HL-60 (cell line): ENCODE data around the gene EEF1A2.

Experiments
- DNase-seq, 2 experiments: peaks; one replicate each; pipeline ENCODE4 v3.0.0-alpha.2; 2010 to 2020; ENCODE audit warnings: low read depth in 1 of 2, low spot score in 1 of 2
- H3K27ac ChIP-seq: fragments of 250-450 bp; sonication (Bioruptor Pico); replicated peaks from 2 replicates; pipeline ENCODE4 v1.5.1; 2020; ENCODE audit warnings: mild to moderate bottlenecking, moderate library complexity
- H3K27me3 ChIP-seq: fragments of 250-450 bp; sonication (Bioruptor Pico); 2 replicates; pipeline ENCODE4 v1.5.1; 2021; ENCODE audit warnings: mild to moderate bottlenecking, moderate library complexity; ENCODE audit not compliant: insufficient read depth, poor library complexity, severe bottlenecking
- H3K4me3 ChIP-seq: replicated peaks from 2 replicates; pipeline ENCODE4 v1.5.1; 2011; ENCODE audit warnings: mild to moderate bottlenecking, control low read depth, low read length; ENCODE audit not compliant: insufficient read depth
- GABPA ChIP-seq: IDR thresholded peaks from 2 replicates; pipeline ENCODE4 v1.6.1; 2012; ENCODE audit warnings: low read depth
- POLR2AphosphoS5 ChIP-seq: IDR thresholded peaks from 2 replicates; pipeline ENCODE4 v1.6.1; 2012; ENCODE audit warnings: low read depth
- SPI1 ChIP-seq: IDR thresholded peaks from 2 replicates; pipeline ENCODE4 v1.6.1; 2012; ENCODE audit warnings: low read depth, mild to moderate bottlenecking, borderline replicate concordance
- TF ChIP-seq, protein P1 (sequence below): IDR thresholded peaks from one replicate; pipeline ENCODE4 v1.5.1; 2011; ENCODE audit warnings: low read length, control low read depth, inconsistent platforms; ENCODE audit not compliant: insufficient read depth
- TF ChIP-seq, protein P2 (sequence below): IDR thresholded peaks from 2 replicates; pipeline ENCODE4 v1.6.1; 2012; ENCODE audit warnings: low read depth; ENCODE audit not compliant: insufficient replicate concordance

The EEF1A2 gene

DNA sequence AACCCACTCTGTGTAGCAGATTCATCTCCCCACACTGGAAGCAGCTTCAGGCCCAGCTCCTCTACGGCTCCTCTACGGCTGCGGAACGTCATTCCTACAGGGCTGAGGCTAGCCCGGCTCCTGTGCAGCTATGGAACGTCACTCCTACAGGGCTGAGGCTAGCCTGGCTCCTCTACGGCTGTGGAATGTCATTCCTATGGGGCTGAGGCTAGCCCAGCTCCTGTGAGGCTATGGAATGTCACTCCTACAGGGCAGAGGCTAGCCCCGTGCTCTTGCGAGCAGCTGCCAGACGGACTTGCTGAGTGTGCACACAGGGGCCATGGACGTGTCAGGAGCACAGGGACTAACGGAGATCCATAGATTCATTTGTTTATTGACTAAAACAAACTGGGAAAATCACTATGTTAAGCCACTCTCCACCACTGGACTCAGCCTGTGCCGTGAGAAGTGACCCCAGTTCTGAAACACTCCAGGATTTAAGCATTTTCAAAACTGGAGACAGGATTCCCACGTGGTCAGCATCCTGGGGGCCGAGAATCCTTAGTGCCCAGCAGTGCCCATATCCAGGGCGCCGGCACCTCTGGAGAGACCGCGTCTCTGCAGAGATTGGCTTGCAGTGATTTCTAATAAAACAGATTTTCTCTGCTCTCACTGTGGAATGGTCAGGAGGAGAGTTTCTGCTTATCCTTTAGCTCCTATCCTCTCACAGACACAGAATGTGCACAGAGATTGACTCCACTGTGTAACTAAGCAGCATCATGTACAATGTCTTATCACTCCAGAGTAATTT, 31.4 kb downstream of the EEF1A2 start:
- H3K27ac ChIP-seq, result no peak overlapping the region
- peaks cover 30% of the 10 kb centered on the region for H3K27me3 ChIP-seq
- H3K4me3 ChIP-seq, result no peak overlapping the region
- TF ChIP-seq POLR2AphosphoS5, result no peak
- TF ChIP-seq, protein P1, sequence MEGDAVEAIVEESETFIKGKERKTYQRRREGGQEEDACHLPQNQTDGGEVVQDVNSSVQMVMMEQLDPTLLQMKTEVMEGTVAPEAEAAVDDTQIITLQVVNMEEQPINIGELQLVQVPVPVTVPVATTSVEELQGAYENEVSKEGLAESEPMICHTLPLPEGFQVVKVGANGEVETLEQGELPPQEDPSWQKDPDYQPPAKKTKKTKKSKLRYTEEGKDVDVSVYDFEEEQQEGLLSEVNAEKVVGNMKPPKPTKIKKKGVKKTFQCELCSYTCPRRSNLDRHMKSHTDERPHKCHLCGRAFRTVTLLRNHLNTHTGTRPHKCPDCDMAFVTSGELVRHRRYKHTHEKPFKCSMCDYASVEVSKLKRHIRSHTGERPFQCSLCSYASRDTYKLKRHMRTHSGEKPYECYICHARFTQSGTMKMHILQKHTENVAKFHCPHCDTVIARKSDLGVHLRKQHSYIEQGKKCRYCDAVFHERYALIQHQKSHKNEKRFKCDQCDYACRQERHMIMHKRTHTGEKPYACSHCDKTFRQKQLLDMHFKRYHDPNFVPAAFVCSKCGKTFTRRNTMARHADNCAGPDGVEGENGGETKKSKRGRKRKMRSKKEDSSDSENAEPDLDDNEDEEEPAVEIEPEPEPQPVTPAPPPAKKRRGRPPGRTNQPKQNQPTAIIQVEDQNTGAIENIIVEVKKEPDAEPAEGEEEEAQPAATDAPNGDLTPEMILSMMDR, result no peak
- TF ChIP-seq SPI1, result no peak
- TF ChIP-seq GABPA, result no peak
- TF ChIP-seq, protein P2, sequence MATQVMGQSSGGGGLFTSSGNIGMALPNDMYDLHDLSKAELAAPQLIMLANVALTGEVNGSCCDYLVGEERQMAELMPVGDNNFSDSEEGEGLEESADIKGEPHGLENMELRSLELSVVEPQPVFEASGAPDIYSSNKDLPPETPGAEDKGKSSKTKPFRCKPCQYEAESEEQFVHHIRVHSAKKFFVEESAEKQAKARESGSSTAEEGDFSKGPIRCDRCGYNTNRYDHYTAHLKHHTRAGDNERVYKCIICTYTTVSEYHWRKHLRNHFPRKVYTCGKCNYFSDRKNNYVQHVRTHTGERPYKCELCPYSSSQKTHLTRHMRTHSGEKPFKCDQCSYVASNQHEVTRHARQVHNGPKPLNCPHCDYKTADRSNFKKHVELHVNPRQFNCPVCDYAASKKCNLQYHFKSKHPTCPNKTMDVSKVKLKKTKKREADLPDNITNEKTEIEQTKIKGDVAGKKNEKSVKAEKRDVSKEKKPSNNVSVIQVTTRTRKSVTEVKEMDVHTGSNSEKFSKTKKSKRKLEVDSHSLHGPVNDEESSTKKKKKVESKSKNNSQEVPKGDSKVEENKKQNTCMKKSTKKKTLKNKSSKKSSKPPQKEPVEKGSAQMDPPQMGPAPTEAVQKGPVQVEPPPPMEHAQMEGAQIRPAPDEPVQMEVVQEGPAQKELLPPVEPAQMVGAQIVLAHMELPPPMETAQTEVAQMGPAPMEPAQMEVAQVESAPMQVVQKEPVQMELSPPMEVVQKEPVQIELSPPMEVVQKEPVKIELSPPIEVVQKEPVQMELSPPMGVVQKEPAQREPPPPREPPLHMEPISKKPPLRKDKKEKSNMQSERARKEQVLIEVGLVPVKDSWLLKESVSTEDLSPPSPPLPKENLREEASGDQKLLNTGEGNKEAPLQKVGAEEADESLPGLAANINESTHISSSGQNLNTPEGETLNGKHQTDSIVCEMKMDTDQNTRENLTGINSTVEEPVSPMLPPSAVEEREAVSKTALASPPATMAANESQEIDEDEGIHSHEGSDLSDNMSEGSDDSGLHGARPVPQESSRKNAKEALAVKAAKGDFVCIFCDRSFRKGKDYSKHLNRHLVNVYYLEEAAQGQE, result no peak
- DNase-seq, result no peak

DNA sequence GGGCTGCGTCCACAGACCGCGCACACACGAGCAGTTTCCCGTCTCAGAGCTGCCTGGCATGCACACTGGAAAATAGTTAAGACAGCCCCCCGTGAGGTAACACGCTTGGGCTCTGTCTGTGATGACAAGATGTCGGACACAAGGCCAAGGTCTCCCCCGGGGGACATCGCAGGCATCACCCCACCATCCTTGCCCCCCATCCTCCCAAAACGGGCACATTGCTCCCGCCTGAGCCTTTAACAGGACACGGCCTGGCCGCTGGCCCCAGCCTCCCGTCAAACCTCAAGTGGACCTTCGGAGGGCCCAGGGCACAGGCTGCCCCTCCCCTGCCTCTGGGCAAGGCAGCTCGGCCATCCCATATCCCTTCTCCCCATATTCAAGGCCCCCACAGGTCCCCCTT, 32.0 kb downstream of the EEF1A2 start:
- H3K27ac ChIP-seq, result no peak overlapping the region
- H3K4me3 ChIP-seq, result no peak overlapping the region
- H3K27me3 ChIP-seq, result peaks cover 28% of the 10 kb centered on the region
- TF ChIP-seq SPI1, result no peak
- TF ChIP-seq, protein P2, result no peak
- TF ChIP-seq POLR2AphosphoS5, result no peak
- TF ChIP-seq, protein P1, result no peak
- TF ChIP-seq GABPA, result no peak
- DNase-seq, result no peak

DNA sequence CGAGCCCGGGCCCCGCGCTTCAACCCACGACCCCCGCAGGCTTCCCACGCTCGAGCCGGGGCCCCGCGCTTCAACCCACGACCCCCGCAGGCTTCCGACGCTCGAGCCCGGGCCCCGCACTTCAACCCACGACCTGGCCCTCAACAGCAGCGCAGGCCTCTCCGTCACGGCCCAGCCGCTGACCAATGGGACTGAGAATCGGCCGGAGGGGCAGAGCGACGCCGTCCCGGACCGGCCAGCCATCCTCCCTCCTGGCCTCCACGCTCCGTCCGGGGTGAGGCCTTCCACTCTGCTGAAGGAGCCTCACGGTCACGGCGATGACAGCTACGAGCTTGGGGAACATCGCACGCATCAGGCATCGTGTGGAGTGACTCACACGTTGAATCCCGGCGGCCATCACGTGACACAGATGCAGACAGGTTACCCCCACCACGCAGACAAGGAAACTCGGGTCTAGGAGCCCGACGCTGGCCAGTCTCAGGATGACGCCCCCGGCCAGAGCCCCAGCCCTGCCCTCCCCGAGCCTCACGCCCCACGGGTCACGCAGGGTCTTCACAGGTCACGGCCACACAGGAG, 32.5 kb downstream of the EEF1A2 start:
- H3K4me3 ChIP-seq, result no peak overlapping the region
- peaks cover 24% of the 10 kb centered on the region for H3K27me3 ChIP-seq
- DNase-seq, result no peak
- no peak for TF ChIP-seq SPI1
- TF ChIP-seq, protein P1, result no peak
- TF ChIP-seq, protein P2, result no peak
- TF ChIP-seq GABPA, result no peak
- TF ChIP-seq POLR2AphosphoS5, result no peak
- H3K27ac ChIP-seq, result no peak overlapping the region
